Osteocyte (in vitro differentiated cells): ENCODE measurements around the gene GPX5. TPM values are rescaled to one million over a fixed set of nuclear protein-coding genes. Genes with fewer than 3 reads are reported as not detected.
"Not testable (repeated sequence)": the region's sequence is repeated elsewhere in the genome, so short reads cannot be mapped to it uniquely, and the experiment has no call there.

ENCODE experiments used
- DNase-seq: peaks from one replicate; pipeline ENCODE4 v3.0.0; 2021; ENCODE audit warnings: mixed read lengths; ENCODE audit not compliant: unreplicated experiment; ENCODE audit errors: extremely low spot score
- H3K27ac Mint-ChIP-seq: one replicate; pipeline ENCODE4 v1.8.0; 2021; ENCODE audit warnings: mild to moderate bottlenecking, mixed read lengths; ENCODE audit not compliant: unreplicated experiment
- H3K27me3 Mint-ChIP-seq: one replicate; pipeline ENCODE4 v1.8.0; 2021; ENCODE audit warnings: mixed read lengths; ENCODE audit not compliant: unreplicated experiment
- H3K36me3 Mint-ChIP-seq: one replicate; pipeline ENCODE4 v1.8.0; 2021; ENCODE audit warnings: mixed read lengths; ENCODE audit not compliant: unreplicated experiment
- H3K4me1 Mint-ChIP-seq: one replicate; pipeline ENCODE4 v1.8.0; 2021; ENCODE audit warnings: mixed read lengths; ENCODE audit not compliant: unreplicated experiment
- H3K4me3 Mint-ChIP-seq: one replicate; pipeline ENCODE4 v1.8.0; 2021; ENCODE audit warnings: mild to moderate bottlenecking, moderate library complexity, mixed read lengths; ENCODE audit not compliant: unreplicated experiment
- H3K9me3 Mint-ChIP-seq: one replicate; pipeline ENCODE4 v1.8.0; 2021; ENCODE audit warnings: mixed read lengths; ENCODE audit not compliant: unreplicated experiment
- total RNA-seq: library from RNA; stranded (reverse); gene quantifications from 2 replicates; pipeline ENCODE4 v1.2.1, GENCODE V29; 2021
- TF ChIP-seq, protein P1 (sequence below): fragments of 200-600 bp; sonication (generic); IDR thresholded peaks from 2 replicates; pipeline ENCODE4 v1.5.0; 2021; ENCODE audit warnings: antibody characterized with exemption, mild to moderate bottlenecking, moderate library complexity

GPX5 gene
- total RNA-seq, 1 donor from 2014 or later: not detected

DNA sequence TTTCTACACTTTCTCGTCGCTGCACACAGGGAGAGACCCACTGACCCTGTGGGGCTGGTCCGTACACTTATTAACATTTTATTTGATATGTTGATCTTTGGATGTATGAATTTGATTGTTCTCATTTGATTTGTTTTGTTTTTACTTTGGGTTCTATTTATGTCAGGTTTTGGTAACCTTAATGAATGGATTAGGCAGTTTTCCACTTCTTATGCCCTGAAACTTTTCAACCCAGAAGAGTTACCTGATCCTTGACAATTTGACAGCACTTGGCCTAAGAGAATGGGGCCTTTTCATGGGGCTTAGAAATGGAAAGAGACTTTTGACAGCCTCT is 33.7 kb upstream of the GPX5 start:
- H3K27me3 Mint-ChIP-seq: peaks cover 37% of the 10 kb centered on the region
- H3K4me3 Mint-ChIP-seq: no peak overlapping the region
- DNase-seq: no peak
- no peaks in the 10 kb centered on the region for H3K9me3 Mint-ChIP-seq
- no peaks in the 10 kb centered on the region for H3K36me3 Mint-ChIP-seq
- H3K4me1 Mint-ChIP-seq: peaks cover 16% of the 10 kb centered on the region
- H3K27ac Mint-ChIP-seq: no peak overlapping the region
- TF ChIP-seq, protein P1, sequence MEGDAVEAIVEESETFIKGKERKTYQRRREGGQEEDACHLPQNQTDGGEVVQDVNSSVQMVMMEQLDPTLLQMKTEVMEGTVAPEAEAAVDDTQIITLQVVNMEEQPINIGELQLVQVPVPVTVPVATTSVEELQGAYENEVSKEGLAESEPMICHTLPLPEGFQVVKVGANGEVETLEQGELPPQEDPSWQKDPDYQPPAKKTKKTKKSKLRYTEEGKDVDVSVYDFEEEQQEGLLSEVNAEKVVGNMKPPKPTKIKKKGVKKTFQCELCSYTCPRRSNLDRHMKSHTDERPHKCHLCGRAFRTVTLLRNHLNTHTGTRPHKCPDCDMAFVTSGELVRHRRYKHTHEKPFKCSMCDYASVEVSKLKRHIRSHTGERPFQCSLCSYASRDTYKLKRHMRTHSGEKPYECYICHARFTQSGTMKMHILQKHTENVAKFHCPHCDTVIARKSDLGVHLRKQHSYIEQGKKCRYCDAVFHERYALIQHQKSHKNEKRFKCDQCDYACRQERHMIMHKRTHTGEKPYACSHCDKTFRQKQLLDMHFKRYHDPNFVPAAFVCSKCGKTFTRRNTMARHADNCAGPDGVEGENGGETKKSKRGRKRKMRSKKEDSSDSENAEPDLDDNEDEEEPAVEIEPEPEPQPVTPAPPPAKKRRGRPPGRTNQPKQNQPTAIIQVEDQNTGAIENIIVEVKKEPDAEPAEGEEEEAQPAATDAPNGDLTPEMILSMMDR: no peak

- no peaks in the 10 kb centered on the region for H3K36me3 Mint-ChIP-seq
- H3K27ac Mint-ChIP-seq: no peak overlapping the region
- H3K9me3 Mint-ChIP-seq: no peaks in the 10 kb centered on the region
- H3K27me3 Mint-ChIP-seq: peaks cover 27% of the 10 kb centered on the region
- no peaks in the 10 kb centered on the region for H3K4me1 Mint-ChIP-seq
- no peak for DNase-seq
- H3K4me3 Mint-ChIP-seq: no peak overlapping the region
- TF ChIP-seq, protein P1: peak; percentile 32
Observed at GRCh38 chr6:28496099-28496779, 29.4 kb upstream of the GPX5 start.

GRCh38 chr6:28497306-28497705 is 28.4 kb upstream of the GPX5 start:
- TF ChIP-seq, protein P1: no peak
- no peaks in the 10 kb centered on the region for H3K4me1 Mint-ChIP-seq
- H3K9me3 Mint-ChIP-seq: no peaks in the 10 kb centered on the region
- H3K27ac Mint-ChIP-seq: no peak overlapping the region
- no peak for DNase-seq
- no peaks in the 10 kb centered on the region for H3K36me3 Mint-ChIP-seq
- no peak overlapping the region for H3K4me3 Mint-ChIP-seq
- peaks cover 20% of the 10 kb centered on the region for H3K27me3 Mint-ChIP-seq

GRCh38 chr6:28497893-28498292 is 27.8 kb upstream of the GPX5 start:
- Mint-ChIP-seq H3K4me1 (no peaks in the 10 kb centered on the region), H3K27ac (no peak overlapping the region), H3K27me3 (peaks cover 14% of the 10 kb centered on the region), H3K4me3 (no peak overlapping the region), H3K9me3 (no peaks in the 10 kb centered on the region), H3K36me3 (no peaks in the 10 kb centered on the region)
- DNase-seq: no peak
- TF ChIP-seq, protein P1: no peak

DNA sequence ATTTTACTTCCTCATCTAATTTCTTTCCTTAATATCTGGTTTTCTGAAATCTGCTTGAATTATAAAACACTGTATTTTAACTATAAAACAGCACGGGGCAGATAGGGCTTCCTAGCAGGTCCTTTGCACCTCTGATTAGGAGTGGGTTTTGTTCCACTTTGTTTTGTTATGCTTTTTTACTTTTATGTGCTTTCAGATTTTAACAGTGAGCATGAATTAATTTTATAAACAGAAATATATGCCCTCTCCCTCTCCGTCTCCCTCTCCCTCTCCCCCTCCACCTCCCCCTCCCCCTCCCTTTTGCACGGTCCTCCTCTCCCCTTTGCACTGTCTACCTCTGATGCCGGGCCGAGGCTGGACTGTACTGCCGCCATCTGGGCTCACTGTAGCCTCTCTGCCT is 24.4 kb upstream of the GPX5 start:
- H3K27me3 Mint-ChIP-seq: peaks cover 1% of the 10 kb centered on the region
- no peaks in the 10 kb centered on the region for H3K4me1 Mint-ChIP-seq
- H3K4me3 Mint-ChIP-seq: no peak overlapping the region
- H3K9me3 Mint-ChIP-seq: no peaks in the 10 kb centered on the region
- DNase-seq: no peak
- TF ChIP-seq, protein P1: no peak
- no peaks in the 10 kb centered on the region for H3K36me3 Mint-ChIP-seq
- H3K27ac Mint-ChIP-seq: no peak overlapping the region

DNA sequence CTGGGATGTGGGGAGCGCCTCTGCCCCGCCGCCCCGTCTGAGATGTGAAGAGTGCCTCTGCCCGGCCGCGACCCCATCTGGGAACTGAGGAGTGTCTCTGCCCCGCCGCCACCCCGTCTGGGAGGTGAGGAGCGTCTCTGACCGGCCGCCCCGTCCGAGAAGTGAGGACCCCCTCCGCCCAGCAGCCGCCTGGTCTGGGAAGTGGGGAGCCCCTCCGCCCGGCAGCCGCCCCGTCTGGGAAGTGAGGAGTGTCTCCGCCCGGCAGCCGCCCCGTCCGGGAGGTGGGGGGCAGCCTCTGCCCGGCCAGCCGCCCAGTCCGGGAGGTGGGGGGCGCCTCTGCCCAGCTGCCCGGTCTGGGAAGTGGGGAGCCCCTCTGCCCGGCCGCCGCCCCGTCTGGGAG is 23.5 kb upstream of the GPX5 start:
- not testable (repeated sequence) for H3K27ac Mint-ChIP-seq, DNase-seq, H3K9me3 Mint-ChIP-seq, H3K4me3 Mint-ChIP-seq, H3K4me1 Mint-ChIP-seq, H3K36me3 Mint-ChIP-seq, H3K27me3 Mint-ChIP-seq

DNA sequence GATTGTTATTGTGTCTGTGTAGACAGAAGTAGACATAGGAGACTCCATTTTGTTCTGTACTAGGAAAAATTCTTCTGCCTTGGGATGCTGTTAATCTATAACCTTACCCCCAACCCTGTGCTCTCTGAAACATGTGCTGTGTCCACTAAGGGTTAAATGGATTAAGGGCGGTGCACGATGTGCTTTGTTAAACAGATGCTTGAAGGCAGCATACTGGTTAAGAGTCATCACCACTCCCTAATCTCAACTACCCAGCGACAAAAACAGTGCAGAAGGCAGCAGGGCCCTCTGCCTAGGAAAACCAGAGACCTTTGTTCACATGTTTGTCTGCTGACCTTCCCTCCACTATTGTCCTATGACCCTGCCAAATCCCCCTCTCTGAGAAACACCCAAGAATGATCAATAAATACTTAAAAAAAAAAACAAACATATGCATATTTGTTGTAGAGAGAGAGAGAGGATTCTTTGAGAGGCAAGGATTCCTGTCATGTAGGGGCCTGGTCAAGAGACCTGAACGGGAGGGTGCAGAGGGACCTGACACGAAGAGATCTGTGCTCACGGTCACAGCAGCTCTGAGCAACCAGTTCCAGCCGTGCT is 22.9 kb upstream of the GPX5 start:
- not testable (repeated sequence) for DNase-seq, H3K27me3 Mint-ChIP-seq, H3K27ac Mint-ChIP-seq, H3K4me1 Mint-ChIP-seq, H3K4me3 Mint-ChIP-seq, H3K36me3 Mint-ChIP-seq, H3K9me3 Mint-ChIP-seq
